22Rv1 (cell line): Measurements from ENCODE around the gene CACNG3.
"Not testable (repeated sequence)": the region's sequence is repeated elsewhere in the genome, so short reads cannot be mapped to it uniquely, and the experiment has no call there.

ENCODE experiments used
- ZFX ChIP-seq: fragments of 450-650 bp; IDR thresholded peaks from 2 replicates; pipeline ENCODE4 v1.6.1; 2017; ENCODE audit warnings: antibody characterized with exemption, borderline replicate concordance
- TF ChIP-seq, protein P1 (sequence below): fragments of 450-650 bp; IDR thresholded peaks from 2 replicates; pipeline ENCODE4 v1.5.1; 2017; ENCODE audit warnings: mild to moderate bottlenecking

GRCh38 chr16:24238846-24239245, 17.3 kb upstream of the CACNG3 start:
- TF ChIP-seq, protein P1, sequence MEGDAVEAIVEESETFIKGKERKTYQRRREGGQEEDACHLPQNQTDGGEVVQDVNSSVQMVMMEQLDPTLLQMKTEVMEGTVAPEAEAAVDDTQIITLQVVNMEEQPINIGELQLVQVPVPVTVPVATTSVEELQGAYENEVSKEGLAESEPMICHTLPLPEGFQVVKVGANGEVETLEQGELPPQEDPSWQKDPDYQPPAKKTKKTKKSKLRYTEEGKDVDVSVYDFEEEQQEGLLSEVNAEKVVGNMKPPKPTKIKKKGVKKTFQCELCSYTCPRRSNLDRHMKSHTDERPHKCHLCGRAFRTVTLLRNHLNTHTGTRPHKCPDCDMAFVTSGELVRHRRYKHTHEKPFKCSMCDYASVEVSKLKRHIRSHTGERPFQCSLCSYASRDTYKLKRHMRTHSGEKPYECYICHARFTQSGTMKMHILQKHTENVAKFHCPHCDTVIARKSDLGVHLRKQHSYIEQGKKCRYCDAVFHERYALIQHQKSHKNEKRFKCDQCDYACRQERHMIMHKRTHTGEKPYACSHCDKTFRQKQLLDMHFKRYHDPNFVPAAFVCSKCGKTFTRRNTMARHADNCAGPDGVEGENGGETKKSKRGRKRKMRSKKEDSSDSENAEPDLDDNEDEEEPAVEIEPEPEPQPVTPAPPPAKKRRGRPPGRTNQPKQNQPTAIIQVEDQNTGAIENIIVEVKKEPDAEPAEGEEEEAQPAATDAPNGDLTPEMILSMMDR, result not testable (repeated sequence)
- TF ChIP-seq ZFX, result not testable (repeated sequence)
